HG03108 (cell line): Measurements from ENCODE around the gene DCTN4.
"Not testable (repeated sequence)": the region's sequence is repeated elsewhere in the genome, so short reads cannot be mapped to it uniquely, and the experiment has no call there.

Experiments
- ATAC-seq: cut with Tn5 transposase; IDR thresholded peaks from one replicate; pipeline ENCODE4 v1.9.1; 2021; ENCODE audit warnings: moderate library complexity; ENCODE audit not compliant: unreplicated experiment

Gene DCTN4

DNA sequence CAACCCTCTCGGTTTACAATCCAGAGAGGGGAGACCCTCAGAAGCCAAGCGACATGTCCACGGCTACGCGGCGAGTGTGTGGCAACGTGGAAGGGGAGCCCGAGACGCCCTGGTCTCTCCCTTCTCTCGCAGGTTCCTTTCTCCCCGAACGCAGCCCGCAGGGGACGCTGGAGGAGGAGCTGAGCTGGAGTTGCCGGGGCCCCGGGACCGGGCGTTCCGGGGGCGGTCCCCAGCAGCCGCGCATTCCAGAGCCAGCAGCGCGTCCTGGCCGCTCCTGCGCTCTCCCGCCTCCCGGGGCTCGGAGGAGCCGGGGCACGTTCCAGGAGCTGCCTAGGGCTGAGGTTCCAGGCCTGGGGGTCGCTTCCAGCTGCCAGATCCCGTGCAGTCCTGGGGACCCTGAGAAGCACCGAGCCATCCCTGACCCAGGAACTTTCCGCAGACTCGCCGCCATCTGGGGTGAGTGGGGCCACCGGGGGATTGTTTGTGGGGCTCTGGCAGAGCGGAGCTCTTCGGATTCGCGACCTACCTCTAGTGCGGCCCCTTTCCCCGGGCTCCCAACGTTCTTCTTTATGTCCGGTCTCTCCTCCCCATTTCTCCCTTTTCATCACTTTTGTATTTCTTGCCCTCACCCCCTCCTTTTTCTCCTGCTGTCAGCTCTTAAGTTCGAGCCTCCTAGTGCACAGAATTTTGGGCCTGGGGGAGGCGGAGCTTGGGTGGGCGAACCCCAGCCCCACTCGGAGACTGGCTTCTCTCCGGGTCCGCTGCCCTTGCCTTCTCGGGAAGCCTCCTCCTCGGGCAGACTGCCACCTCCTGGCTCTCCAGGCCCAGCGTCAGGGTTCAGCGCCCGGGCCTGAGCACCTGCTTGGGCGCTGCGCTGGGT, 19.9 kb upstream of the DCTN4 start, which contains the start of gene SMIM3:
Gene SMIM3 (plus strand): TSS at position 241 of the 880 bp plus-strand sequence. CDS start 16,684 bp downstream, outside the sequence.
- ATAC-seq: peak; percentile 24

DNA sequence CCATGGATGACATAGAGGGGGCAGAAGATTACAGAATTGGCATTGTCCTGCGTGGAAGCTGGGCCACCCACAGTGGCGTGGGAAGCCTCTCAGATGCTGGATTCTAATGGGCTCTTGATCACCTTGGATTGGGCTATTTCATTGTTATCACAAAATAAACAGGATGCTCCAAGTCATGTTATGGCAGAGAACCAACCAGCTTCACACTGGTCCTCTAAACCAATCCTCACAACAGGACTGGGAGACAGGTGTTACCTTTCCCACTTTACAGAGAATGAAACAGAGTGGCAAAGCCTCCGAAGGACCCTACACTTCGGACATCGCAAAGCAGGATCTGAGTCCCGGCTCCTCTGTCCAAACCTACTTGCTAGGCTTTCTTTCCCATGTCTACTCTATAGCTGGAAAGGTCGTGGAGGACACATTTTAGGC, 19.3 kb upstream of the DCTN4 start:
- no peak for ATAC-seq

DNA sequence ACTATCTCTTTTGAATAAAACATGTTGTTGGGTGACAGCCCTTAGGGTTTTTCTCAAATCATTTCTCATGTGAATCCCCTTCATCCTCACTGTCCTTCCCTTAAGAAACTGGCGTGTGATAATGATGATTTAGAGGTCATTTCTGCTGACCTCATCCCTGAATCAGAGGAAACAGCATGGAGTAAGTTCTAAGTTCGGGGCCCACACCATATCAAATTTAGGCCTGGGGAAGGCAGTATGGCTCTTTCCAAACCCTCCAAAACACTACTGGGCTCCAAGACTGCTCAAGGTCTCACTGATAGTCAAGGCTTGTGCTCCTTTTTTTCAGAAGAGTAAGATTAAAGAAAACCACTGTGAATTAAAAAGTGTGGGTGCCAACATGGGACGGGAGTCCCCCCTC, 18.9 kb upstream of the DCTN4 start:
- no peak for ATAC-seq

- no peak for ATAC-seq
Measured at GRCh38 chr5:150774145-150774544, 15.3 kb upstream of the DCTN4 start.

DNA sequence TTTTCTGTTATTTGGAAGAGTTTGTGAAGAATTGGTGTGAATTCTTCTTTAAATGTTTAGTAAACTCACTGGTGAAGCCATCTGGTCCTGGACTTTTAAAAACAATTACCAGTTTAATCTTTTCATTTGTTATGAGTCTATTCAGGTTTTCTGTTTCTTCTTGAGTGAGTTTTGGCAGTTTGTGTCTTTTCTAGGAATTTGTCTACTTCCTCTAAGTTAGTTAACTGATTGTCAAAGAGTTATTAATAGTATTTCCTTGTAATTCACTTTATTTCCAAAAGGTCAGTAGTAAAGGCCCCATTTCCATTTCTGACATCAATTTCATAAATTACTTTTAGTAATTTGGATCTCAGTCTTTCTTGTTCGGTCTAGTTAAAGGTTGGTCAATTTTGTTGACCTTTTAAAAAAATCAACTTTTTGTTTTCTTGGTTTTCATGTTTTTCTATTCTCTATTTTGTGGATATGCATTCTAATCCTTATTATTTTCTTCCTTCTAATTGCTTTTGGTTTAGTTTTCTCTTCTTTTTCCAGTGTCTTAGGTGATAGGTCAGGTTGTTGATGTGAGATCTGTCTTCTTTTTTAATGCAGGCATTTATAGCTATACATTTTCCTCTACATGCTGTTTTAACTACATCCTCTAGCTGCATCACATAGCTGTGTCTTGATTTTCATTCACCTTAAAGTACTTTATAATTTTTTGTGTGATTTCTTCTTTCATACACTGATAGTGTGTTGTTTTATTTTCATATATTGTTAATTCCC, 12.4 kb upstream of the DCTN4 start:
- ATAC-seq: no peak

GRCh38 chr5:150766251-150766650, 7.4 kb upstream of the DCTN4 start:
- ATAC-seq: no peak

GRCh38 chr5:150765799-150766169, 7.0 kb upstream of the DCTN4 start:
- no peak for ATAC-seq

DNA sequence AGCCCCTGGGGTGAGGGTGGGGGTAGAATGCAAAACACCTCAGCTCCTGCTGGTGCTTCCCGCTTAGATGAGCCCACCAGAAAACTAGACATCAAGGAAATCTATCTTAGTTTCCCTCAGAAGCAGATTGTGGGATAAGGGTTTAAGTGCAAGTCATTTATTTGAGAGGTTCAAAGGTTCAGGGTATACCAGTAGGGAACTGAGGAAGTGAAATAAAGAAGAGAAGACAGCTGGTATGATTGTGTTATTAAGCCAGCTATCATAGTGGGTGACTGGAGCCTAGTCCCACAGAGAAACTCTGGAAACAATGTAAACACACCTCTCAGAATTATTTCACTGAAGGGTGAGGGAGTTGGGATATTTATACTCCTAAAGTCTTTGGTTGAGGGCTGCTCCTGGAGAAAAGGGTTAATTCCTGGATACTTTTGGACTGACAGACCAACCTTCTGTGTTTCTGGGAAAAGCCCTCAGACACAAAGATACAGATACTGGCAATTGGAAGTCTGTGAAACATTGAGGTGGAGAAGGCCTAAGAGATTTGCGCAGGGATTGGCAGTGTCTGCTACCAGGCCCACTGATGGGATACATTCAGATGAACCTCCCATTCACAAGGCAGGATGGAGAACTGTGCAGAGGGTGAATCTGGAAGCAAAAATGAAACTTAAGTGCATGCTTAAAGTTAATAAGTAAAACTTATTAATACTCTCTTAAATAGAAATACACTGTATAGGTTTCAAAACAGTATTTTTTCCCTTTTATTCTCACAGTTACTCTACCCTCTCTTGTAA, 6.4 kb upstream of the DCTN4 start:
- ATAC-seq: peak; percentile 51

DNA sequence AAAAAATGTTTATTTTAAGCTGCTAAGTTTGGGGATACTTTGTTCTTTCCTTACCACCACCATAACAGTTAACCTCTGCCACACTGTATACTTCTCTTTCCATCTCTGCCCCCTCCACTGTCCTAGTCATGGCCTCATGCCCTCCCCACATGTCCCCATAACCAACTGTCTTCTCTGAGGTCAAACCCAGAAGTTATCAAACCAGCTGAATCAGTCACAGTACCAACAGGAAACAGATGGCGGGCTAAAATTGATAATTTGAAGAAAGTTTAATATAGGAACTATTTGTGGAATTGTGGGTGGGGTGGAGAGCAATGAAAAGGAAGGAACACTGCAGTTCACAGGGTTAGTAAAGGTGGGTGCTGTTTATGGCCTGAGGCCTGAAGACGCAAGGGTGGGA, 5.7 kb upstream of the DCTN4 start:
- ATAC-seq: no peak

DNA sequence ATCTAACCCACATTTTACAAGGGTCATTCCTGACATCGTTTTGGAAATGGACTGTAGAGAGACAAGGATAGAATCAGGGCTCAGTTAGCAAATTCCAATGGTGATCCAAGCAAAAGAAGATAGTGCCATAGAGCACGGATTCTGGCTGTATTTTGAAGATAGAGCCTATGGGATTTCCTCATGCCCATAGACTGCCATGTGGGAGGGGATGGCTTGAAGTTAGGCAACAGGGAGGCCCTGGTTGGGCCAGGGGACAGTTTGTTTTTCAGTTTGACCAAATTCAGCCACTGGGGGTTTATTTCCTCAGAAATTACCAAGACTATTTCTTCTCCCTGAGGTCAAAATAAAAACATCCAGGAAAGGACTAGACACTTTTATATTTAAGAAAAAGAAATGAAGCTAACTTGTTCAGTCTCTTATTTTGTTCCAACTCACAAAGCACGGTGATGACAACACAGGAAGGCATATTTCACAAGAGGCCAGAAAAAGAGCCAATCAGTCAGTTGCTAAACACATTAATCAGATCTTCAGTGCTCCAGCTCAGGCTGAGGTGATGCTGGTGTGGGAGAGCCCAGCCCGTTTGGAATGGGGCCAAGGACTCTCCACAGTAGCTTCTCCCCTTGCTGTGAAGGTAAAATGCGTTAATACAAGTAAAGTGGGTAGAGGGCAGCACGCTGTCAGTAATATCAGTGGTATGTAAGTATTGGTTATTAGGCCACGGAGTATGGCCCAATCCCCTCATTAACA, 4.4 kb upstream of the DCTN4 start:
- ATAC-seq: no peak

DNA sequence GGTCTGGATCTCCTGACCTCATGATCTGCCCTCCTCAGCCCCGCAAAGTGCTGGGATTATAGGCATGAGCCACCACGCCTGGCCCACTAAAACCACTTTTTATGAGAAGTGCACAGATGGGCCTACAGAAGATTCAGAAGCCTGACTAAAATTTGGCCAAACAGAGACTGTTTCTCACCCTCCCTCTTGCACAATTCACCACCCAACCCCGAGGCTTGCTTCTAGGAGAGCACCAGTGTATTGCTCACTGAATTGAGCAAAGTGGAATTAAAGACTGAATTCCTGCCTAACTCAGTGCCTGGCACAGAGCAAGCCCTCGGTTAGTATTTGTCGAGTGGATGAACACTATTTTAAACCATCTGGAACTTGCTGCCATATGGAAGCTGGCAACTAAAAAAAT, 3.4 kb upstream of the DCTN4 start:
- ATAC-seq: no peak

DNA sequence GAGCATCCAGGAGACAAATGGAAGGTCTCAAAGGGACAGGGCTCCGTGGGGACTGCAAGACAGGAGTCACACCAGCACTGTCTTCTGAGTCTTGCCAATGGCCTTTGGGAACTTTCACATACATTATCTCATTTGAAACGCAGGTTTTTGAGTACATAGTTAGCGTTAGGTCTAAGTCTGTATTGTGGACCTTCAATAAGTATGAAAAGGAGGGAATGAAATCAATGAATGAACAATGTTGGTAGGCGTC, 442 bp upstream of the DCTN4 start:
- no peak for ATAC-seq

DNA sequence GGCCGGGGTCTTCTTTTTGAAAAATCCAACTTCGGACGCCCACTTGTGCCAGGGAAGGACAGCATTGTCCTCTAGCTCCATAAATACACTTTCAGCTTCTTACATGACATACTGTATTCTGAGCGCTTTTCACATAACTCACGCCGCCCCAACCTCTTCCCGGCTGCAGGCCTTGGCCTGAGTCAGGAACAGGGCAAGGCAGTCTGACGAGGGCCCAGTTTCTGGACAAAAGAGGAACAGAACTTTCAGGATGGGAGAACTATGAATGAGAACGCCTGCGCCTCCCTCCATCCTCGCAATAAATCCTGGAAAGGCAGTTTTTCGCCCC, 650 bp downstream of the DCTN4 start:
- ATAC-seq: peak; percentile 7

GRCh38 chr5:150757087-150757649, 1.6 kb downstream of the DCTN4 start:
- no peak for ATAC-seq

- no peak for ATAC-seq
Measured at GRCh38 chr5:150753863-150754262, 5.0 kb downstream of the DCTN4 start.

DNA sequence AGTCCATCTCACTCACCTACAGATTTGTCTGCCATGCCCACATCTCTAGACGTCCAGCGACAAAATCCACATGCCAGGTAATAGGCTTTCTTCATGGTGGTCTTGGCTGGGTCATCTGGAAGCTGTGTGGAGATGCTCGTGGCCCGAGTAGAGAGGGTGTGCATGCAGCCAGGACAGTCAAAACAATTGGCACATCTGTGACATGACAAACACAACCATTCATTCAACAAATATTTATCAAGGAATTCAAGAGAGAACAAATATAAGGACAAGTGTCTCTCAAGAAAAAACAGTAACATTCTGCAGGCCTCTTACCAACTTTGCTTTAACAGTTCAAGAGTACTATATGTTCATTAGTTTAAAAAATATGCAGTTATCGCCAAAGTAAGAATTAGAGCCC, 5.4 kb downstream of the DCTN4 start:
- ATAC-seq: no peak

DNA sequence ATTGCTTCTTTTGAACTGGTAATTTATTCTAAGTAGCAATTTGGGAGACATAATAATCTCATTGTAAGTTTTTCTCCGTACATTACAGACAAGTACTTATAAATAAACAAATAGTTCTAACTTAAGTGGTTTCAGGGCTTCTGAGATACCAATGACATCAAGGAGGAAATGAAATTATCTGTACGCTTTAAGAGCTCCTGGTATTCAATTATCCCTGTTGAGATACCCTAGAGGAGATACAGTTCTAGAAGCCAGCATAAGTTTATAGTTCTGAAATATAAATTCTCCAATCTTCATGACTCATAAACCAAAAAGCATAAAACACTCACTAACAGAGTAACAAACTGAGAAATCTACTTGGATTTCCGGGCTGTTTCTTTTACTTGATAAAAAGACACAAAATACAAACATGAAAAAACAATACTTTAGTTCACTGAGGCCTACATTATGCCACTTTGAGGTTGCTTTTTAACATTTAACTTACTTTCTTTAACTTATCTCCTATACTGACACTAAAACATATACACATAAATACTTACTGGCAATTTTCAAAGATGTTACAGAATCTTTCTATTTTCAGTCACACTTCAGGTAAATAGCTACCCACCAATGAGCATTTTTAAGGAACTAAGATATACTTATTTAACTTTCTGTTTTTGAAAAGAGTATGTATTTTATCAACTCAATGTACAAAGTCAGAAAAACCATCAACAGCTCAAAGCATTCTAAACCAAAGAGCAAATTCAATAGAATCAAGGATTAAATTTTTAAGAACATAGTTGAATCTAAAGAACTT, 7.5 kb downstream of the DCTN4 start:
- no peak for ATAC-seq

DNA sequence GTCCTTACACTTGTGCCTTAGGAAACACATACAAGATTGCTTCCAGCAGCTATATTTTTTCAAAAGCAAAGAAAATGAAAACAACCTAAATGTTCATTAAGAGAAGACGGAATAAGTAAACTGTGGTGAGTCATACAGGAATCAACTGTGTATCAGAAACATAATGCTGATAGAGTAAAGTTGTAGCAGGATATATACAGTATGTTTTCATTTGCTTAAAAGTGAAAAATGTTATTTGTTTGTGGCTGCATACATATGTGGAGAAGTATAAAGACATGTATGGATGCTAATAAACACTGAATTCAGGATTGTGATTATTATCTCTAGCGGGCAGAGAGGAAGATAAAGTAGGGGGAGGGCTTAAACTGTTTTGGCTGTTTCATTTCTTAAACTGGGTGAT, 8.3 kb downstream of the DCTN4 start:
- no peak for ATAC-seq

DNA sequence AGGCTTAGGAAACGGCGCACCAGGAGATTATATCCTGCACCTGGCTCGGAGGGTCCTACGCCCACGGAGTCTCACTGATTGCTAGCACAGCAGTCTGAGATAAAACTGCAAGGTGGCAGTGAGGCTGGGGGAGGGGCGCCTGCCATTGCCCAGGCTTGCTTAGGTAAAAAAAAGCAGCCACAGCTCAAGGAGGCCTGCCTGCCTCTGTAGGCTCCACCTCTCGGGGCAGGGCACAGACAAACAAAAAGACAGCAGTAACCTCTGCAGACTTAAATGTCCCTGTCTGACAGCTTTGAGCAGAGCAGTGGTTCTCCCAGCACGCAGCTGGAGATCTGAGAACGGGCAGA, 15.7 kb downstream of the DCTN4 start:
- not testable (repeated sequence) for ATAC-seq
